Suprapubic skin (tissue), 3 donors: ENCODE data around the gene PRSS12.

Experiments
- EP300 ChIP-seq: sonication (generic); formaldehyde crosslinking; IDR thresholded peaks from one replicate; pipeline ENCODE4 v1.6.1; 2017; ENCODE audit warnings: antibody characterized with exemption
- POLR2A ChIP-seq, 2 donors: fragments of 450-650 bp; IDR thresholded peaks; one replicate each; pipeline ENCODE4 v1.6.1; 2017; ENCODE audit warnings: antibody characterized with exemption in 2 of 2, mild to moderate bottlenecking in 2 of 2, moderate library complexity in 2 of 2
- TF ChIP-seq, protein P1 (sequence below), 2 donors: fragments of 200-600 bp in 1 of 2; fragments of 450-650 bp in 1 of 2; sonication (generic) in 1 of 2; IDR thresholded peaks; one replicate each; pipeline ENCODE4 v1.5.1; 2016 to 2019; ENCODE audit warnings: antibody characterized with exemption in 2 of 2, mild to moderate bottlenecking in 1 of 2, moderate library complexity in 1 of 2

DNA sequence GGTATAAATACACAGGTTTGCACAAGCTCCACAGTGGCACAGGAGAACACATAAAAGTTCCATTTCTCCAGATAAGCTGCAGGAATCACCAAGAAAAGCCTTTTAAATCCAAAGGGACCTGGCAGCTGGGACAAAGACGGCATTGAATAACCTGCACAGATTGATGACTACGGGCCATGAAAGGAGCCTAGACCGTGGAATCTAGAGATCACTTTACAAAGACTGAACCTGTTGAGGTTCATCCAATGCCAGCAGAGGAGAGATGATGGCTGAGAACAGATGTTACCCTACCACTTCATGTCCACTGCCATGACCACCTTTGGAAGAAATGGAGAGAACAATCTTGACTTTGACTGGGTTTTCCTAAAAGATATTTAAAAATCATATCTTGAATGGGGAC lies 88.7 kb downstream of the PRSS12 start:
- TF ChIP-seq, protein P1, sequence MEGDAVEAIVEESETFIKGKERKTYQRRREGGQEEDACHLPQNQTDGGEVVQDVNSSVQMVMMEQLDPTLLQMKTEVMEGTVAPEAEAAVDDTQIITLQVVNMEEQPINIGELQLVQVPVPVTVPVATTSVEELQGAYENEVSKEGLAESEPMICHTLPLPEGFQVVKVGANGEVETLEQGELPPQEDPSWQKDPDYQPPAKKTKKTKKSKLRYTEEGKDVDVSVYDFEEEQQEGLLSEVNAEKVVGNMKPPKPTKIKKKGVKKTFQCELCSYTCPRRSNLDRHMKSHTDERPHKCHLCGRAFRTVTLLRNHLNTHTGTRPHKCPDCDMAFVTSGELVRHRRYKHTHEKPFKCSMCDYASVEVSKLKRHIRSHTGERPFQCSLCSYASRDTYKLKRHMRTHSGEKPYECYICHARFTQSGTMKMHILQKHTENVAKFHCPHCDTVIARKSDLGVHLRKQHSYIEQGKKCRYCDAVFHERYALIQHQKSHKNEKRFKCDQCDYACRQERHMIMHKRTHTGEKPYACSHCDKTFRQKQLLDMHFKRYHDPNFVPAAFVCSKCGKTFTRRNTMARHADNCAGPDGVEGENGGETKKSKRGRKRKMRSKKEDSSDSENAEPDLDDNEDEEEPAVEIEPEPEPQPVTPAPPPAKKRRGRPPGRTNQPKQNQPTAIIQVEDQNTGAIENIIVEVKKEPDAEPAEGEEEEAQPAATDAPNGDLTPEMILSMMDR (IDR thresholded peaks at IDR 0.05) = no peak
- TF ChIP-seq EP300 = no peak
- TF ChIP-seq POLR2A (IDR thresholded peaks at IDR 0.05) = no peak
